Stimulated activated CD8-positive, alpha-beta memory T cell treated with anti-CD3 and anti-CD28 coated beads, Interleukin-7, amount 100 ng/mL, for 1 hour (primary cell): ENCODE results near the gene MPIG6B.

Experiments used
- DNase-seq, 2 donors: peaks; one replicate each; pipeline ENCODE4 v3.0.0-alpha.2; 2020; ENCODE audit warnings: low read depth in 2 of 2

Gene MPIG6B

DNA sequence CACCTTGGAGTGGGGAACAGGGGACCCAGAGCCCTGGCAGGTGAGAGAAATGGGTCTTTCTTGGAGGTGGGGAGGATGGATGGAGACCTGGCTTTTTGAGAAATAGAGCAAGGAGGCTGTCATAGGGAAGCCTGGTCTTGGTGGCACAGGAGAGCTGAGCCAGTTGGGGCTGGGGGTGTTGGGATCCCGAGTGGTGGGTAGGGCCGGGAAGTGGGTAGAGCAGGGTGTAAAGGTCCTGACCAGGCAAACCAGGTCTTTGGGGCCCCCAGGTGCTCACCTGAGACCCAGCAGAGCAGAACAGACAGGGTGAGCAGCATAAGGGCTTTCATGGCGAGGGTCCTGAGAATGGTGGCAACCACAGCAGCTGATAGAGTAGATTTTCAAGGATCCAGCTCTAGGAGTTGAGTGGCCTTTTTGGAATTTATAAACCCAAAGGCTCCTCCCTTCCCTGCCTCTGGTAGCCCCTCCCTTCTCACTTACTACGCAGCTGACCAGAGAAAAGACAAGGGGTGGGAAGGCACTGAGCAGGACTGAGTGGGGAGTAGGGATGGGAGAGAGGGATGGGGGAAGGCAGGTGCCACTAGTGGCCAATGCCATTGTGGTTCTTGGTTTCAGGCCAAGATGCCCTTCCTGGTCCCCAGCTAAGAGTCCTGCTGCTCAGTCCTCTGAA, 1.7 kb upstream of the MPIG6B start, which contains the start of gene LY6G6C:
TSS of gene LY6G6C (minus strand) at position 396 of the 670 bp plus-strand sequence. CDS start at position 329, 67 bp downstream.
- no peak for DNase-seq

DNA sequence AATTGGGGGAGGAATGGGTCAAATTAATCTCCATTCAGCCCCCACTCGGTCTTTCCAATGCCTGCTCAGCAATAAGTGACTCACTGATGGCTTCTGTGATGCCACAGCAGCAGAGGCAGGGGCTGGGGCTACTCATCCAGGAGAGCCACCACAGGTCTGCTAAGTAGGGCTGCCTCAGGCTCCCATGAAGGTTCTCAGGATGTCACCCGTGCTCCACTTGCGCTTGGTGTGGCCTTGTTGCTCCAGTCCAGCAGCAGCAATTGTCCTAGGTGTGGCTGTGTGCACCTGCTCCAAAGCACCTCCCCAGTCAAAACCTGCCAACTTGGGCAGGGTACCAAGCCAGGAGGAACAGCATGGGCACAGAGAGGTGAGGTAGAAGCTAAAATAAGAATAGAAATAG, 1.0 kb upstream of the MPIG6B start:
- no peak for DNase-seq

DNA sequence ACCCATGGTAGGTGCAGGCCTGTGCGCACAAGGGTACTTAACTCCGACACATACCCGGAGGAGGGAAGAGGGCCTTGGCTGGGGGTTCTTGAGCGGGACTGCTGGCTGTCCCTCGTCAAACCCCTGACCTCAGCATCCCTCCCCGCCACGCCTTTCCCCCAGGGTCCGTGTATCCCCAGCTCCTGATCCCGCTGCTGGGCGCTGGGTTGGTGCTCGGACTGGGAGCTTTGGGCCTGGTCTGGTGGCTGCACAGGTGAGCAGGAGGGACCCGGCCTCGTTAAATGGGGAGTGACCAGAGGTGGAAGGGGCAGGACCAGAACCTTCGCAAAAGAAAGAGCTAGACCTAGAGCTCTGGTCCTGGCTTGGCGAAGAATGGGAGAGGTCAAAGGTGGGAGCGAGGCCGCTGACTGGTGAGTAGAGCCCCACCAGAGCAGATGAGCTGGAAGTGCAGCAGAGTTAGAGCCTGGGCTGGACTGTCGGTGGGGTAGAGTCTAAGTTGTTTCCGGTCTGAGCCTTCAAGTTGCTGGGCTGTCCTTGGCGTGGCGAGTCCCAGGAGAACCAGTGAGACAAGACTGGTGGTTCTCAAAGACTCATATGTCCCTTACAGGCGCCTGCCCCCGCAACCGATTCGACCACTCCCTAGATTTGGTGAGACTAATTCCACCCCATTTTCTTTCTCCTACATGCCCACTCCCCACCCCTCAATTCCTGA, 963 bp downstream of the MPIG6B start:
- DNase-seq = no peak

DNA sequence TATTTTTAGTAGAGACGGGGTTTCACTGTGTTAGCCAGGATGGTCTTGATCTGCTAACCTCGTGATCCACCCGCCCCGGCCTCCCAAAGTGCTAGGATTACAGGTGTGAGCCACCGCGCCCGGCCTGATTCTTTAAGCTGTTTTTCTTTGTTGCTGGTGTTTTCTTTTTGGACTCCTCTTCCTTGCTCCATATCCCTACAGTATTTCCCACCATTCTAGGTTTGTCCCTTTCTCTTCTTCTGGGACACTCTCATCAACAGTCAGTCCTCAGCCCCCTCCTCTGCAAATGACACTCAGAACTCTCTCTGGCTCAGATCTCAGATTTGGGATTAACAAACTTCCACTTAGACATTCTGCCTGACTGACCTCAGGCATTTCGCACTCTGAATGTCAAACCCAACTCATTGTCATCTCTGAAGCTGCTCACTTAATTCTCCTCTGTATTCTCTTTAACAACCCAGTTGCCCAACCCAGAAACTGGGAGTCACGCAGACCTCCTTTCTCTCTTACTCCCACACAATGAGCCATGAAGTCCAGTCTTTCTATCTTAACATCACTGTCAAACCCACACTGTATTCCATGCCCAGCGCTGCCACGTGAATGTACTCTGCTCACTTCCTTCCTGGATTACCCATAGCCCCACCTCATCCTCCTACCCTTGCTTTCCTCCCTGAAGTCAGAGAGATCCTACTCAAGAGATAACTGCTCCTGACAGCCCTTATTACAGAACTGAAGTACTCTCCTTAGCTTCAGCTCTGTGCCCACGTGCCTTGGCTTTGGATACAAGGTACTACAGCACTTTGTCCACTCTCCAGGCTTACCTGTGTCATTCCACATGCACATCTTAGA, 2.6 kb downstream of the MPIG6B start:
- no peak for DNase-seq

DNA sequence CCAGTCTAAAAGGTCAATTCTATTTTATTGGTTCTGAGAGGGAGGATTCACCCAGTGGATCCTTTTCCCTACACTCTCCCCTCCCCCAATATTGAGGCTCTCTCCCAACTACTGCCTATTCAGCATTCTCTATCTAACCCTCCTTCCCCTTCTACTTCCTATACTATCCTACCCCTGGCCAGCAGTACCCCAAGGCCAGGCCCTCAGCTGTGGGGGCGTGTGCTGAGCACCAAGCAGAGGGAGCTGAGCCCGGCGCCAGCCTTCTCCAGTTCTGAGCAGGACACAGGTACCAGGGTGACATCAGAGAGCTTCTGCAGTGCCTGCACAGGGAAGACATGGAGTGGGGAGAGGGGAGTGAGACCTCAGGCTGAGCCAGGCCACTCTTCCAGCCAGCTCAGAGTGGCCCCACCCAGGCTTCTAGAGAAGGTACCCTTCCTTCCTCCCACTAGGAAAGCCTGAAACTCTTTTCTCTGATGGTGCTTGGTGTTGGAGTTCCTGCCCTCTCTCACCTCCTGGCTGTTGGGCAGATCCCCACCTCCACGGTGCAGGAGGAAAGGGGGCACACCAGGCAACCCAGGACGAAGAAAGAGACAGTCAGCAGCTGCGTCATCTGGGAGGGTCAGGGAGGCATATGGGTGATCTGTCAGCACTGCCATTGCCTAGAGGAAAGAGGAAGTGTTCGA, 4.0 kb downstream of the MPIG6B start:
- no peak for DNase-seq

DNA sequence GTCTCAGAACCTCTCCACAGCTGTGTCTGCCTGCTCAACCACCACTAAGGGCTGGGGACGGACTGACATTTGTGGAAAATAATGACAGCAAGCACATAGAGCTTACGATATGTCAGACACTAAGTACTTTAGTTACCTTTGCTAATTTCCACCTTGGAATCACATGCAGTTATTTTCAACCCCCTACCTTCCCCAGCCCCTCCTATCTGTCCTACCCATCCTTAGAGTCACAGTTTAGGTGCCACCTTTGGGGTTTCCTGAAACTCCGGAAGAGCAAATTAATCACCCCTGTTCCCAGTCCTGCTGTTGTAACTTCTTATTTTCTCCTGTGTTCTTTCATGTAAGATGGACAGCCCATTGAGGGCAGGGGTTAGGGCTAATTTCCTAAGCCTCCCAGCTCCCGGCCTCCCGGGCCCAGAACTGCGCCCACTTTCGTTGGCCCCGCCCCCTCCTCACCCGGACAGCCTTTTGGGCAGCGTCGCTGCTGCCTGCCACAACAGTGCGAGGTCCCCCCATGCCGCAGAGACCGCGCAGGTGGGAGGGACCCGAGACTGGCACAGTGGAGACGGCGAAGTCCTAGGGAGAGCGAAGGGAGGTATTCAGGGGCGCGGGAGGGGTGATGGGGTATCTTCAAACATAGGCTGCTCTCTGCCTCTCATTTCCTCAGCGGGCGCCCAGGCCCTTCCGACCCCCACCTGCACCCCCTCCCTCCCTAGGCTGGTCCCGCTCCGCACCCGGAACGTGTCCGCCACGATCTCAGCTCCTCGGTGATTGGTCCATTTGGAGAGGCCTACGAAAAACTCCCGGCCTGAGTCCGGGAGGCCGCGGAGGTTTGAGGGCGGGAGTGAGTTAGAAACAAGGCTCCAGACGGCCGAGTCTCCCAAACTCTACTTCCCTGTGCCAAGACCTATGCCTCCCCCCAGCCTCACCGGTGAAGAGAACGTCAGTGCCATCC, 4.8 kb downstream of the MPIG6B start:
- DNase-seq = no peak

DNA sequence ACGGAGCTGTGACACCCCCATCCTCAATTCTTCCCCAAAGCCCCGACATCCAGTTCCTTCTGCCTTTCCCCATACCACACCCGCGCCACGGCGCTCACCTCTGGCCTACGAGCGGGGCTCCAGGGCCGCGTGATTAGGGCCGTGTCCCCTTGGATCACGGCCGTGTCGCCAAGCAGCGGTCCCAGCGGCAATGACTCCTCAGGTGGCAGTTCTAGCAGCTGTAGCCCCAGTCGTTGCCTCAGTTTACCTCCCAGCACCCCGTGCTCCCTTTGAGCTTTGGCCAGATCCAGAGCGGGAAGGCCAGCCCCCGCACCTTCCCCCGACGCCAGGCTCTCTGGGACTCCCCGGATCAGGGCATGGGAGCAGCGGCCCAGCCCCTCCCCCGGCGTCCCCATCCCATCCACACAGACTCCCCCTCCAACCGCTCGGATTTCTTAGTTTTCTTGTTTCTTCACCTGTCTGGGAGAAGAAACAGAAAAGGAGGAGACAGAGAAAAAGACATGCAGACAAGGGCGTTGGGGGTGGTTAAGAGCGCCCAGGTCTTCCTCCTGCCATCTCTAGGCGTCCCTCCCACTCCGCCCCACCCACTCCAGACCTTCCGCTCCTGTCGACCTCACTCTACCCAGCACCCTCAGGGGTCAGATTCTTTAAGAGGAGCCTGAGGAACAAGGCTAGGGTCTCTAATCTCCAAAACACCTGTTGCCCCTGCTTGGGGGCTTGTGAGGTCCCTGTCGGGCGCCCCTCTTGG, 5.8 kb downstream of the MPIG6B start, which contains the start of gene DDAH2:
TSS of gene DDAH2 (minus strand) at position 533 of the 748 bp plus-strand sequence. CDS start at position 395, 138 bp downstream.
- DNase-seq = no peak

DNA sequence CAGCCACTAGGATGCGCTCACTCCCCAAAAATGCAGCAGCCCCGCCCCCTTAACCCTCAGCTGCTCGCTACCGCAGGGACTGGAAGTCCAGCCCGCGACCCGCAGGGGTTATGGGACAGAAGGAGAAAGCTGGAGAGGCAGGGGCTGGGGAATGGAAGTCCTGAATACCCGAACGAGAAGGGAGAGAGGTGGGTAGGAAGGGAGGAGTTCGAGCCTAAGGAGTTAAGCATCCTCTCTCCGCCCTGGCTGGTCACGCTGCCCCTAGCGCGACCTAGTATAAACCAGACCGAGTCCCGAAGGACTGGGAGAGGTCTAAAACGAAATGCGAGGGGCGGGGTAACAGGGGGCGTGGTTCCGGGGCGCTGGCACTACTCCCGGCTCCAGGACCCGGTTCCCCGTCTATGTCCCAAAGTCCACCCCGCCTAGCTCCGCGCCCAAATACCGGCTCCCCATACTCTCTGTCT, 6.4 kb downstream of the MPIG6B start:
- DNase-seq = peak; percentile 52 to 70

DNA sequence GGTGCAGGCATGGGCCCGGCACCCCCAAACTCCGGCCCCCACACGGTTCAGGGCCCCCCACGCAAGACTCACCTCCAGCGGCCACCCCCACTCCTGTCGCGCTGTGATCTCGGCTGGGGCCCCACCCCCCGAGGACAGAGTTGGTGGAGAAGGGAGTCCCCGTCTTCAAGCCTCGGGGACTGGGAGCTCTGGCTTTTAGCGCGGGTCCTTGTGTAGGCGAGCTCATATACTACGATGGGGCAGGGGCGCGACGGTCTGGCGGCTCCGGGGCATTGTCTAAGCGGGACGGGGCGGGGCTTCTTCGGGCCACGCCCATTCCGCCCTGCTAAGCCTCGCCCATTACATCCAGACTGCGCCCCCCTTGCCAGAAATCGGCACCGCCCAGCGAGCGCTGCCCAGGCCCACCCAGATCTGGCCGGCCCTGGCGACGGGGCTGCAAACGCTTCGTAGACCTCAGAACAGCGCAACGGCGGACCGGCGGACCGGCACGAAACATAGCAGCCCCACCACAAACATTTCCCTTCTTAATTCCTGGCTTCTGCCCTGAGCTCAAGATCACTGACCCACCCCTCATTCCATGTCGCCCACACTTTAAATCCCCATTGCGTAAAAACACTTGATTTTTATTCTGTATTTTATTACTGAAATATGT, 6.9 kb downstream of the MPIG6B start:
- peak; percentile 42 to 44 for DNase-seq

DNA sequence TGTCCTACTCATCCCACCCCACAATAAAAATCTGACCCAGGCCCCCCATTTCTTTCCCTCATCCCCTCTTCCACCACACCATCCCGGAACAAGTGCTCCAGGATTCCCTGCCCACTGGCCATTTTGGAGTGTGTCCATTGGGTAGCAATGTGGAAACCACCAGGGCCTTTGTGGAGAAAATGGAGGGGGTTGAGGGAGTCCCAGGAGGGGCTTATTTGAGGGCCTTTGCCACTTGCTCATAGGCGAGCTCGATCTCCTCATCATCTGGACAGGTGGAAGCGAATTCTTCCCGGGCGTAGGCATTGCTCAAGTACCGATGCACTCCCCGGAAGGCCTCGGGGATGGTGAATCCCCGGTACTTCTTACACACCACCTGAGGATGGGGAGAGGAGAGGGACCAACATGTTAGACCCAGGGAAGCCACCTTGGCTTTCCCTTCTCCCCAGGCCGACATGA, 7.5 kb downstream of the MPIG6B start:
- DNase-seq = no peak

DNA sequence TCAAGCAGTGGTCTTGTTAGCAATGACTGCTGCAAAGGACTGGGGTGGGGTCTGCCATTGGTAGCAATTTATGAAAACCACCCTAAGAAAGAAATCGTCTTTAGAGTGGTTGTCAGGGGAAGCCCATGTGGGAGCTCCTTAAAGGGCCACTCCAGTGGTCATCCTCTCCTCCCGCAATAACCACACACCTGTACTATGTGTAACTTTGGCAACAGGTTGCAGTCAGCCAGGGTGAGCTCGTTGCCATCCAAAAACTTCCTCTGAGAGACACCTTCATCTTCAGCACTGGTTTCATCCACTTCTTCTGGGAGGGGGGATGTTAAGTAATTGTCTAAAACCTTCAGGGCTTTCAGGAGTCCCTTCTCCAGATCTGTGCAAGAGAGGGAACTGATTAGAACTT, 8.9 kb downstream of the MPIG6B start:
- DNase-seq = no peak

DNA sequence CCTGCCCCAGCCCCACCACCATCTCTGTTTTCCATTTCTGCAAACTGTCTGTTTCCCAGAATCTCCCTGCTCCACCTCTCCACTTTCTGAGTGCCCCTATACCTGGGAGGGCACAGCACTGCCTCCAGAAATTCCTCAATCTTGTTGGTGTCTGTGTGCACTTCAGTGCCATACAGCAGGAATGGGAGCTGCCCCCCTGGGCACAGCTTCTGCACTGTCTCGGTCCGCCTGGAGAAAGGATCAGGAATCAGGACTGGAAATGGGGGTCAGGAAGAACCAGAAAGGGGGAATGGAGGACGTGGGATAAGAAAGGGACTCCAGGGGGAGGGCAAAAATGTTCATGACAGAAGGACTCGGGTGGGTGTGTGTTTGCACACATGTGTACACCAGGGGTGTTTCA, 10.6 kb downstream of the MPIG6B start:
- DNase-seq = no peak

DNA sequence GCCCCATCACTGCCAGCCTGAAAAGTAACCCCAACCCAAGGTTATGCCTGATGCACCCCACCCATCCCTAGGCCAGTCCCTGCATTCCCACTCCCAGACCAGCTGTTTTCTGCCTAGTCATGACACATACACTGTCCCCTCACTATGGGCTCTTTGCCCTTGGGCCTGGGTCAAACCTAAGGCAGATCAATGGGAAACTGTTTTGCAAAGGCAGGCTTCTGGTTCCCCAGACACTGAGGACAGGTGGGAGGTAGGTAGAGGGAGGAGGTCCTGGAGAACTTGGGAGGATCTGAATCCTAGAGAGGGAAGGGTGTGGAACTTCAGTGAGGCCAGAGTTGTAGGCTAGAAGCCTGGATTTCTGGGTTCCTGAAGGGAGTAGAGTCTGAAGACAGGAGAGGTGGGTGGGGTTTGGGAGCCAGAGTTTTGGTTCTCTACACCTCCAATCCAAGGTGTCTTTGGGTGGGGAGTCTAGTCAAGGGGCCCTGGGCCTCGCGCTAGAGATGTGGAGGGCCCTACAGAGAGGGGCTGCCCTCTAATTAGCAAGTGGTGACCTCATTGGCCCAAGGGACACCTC, 11.2 kb downstream of the MPIG6B start:
- DNase-seq = no peak

DNA sequence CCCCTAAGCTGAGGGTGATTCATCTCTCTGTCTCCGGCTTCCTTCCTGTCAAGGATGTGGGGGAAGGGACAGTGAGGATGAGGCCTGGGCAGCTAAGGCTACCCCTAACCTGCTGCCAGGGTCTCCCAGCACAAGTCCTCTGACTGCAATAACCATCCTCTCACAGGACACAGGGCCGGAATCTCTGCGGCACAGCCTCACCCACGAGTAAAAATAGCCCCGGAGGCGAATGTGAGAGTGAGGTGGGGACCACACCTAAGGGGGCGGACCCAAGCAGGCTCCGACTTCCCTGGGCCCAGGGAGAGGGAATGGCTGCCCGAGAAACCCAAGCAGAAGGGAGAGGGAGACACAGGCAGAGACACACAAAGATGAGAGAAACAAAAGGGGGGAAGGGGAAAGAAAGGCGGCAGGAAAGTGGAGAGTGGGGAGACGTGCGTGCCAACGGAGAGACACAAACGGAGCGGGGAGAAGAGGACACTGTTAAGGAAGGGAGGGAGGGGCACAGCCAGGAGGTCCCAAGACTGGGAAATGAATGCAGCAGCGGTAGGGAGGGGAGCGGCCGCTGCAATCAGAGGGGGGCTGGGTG, 11.7 kb downstream of the MPIG6B start:
- peak in 1 of 2 donors; percentile 37 for DNase-seq

DNA sequence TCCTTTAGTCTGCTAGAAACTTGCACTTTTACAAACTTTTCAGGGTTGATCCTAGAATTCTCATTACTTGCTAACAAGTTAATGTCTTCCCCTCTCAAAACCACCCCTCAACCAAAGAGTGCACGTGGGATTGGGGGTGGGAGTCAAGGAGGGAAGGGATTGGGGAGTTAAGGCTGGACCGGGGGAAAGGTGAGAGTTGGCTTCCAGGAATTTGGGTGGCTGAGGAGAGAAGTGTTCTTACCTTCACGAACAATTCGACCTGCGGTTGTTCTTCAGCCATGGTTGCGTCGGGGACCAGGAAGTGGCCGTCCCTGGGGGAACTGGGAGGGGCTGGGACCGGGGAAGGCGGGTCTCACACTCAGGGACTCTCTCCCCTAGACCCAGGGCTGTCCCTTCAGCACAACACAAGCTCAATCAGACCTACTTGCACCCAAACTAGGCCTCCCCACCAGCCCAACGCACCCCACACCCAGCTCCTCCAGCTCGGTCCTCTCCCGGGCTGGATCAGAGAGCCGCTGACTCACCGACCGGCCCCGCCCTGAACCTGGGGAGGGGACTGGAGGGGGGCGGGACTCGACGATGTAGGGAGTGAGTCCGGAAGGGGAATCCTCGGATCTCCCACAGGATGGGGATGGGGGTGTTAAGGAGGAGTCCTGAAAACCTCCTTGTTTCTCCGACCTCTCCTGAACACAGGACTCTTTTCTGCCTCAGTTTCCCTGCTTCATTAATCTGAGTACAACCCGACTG, 13.0 kb downstream of the MPIG6B start, which contains the start of gene CLIC1:
TSS of gene CLIC1 (minus strand) at position 510 of the 747 bp plus-strand sequence. CDS start at position 280, 230 bp downstream.
- DNase-seq = peak; percentile 28 to 61

DNA sequence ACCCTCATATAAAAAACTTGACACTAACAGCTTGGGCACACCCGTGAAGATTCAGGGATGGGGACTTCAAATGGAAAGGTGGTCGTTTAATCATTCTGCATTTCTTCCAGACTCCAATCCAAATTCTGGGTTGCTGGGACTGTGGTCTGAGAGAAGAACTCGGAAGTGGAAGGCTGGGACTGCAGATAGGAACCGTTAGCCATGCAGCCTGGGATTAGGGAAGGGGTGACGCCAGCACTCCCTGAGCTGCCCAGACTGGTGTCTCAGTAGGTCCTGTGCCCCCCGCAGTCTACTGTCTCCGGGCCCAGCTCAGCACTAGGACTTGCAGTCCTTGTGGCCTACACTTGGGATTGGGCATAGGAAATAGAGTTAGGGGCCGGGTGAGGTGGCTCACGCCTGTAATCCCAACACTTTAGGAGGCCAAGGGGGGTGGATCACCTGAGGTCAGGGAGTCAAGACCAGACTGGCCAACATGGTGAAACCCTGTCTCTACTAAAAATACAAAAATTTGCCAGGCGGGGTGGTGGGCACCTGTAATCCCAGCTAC, 13.7 kb downstream of the MPIG6B start:
- no peak for DNase-seq

DNA sequence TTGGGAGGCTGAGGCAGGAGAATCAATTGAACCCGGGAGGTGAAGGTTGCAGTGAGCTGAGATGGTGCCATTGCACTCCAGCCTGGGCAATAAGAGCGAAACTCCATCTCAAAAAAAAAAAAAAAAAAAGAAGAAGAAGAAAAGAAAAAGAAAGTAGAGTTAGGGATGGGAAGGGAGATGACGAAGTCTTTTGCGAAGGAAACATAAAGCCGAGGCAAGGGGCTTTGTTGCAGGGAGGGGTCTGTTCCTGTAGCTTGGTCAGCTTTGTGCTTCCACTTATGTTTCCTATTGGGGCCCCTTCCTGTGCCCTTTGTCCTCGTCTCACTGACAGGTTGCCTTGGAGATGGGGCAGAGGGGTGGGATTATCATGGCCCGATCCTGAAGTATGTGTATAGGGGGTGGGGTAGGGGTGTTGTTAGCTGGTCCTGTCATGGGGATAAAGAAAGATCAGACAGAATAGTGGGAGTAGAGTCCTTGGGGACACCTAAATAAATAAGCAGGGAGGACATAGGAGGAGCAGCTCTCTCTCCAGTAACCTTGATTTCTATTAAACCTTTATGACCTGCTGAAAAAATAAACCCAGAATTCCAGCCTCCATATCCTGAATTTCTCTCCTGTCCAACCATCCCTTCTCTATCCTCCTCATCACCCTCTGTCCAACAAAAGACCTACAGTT, 14.3 kb downstream of the MPIG6B start:
- no peak for DNase-seq
